Tibial nerve (tissue), 4 donors: ENCODE measurements around the gene BPIFB6. TPM values are rescaled to one million over a fixed set of nuclear protein-coding genes. Genes with fewer than 3 reads are reported as not detected.

Source experiments
- DNase-seq, 2 donors: peaks; one replicate each; pipeline ENCODE4 v3.0.0-alpha.2; 2019; ENCODE audit warnings: low spot score in 2 of 2
- H3K27ac ChIP-seq, 4 donors: fragments of 200-600 bp; sonication (generic) in 3 of 4; one replicate each; pipeline ENCODE4 v1.5.1; 2017 to 2019; ENCODE audit warnings: mild to moderate bottlenecking in 1 of 4
- H3K27me3 ChIP-seq, 2 donors: fragments of 200-600 bp; sonication (generic) in 1 of 2; one replicate each; pipeline versions ENCODE4 v1.5.1 to v1.6.0; 2017 to 2019
- H3K36me3 ChIP-seq, 3 donors: fragments of 200-600 bp; sonication (generic); one replicate each; pipeline ENCODE4 v1.5.1; 2018 to 2019
- H3K4me1 ChIP-seq, 4 donors: fragments of 200-600 bp; sonication (generic) in 3 of 4; one replicate each; pipeline ENCODE4 v1.5.1; 2017 to 2019
- H3K4me3 ChIP-seq, 4 donors: fragments of 200-600 bp; sonication (generic) in 3 of 4; one replicate each; pipeline ENCODE4 v1.5.1; 2017 to 2019; ENCODE audit warnings: mild to moderate bottlenecking in 1 of 4, moderate library complexity in 1 of 4
- H3K9me3 ChIP-seq, 4 donors: fragments of 200-600 bp; sonication (generic) in 3 of 4; one replicate each; pipeline ENCODE4 v1.5.1; 2017 to 2019
- EP300 ChIP-seq, 2 donors: sonication (generic); formaldehyde crosslinking; IDR thresholded peaks; one replicate each; pipeline ENCODE4 v1.6.1; 2017; ENCODE audit warnings: antibody characterized with exemption in 2 of 2, mild to moderate bottlenecking in 1 of 2
- POLR2A ChIP-seq, 2 donors: fragments of 450-650 bp; IDR thresholded peaks; one replicate each; pipeline ENCODE4 v1.6.1; 2017; ENCODE audit warnings: antibody characterized with exemption in 2 of 2, mild to moderate bottlenecking in 2 of 2, moderate library complexity in 2 of 2
- WGBS, 2 donors: methylation state at CpG; one replicate each; pipeline ENCODE4 v1.1.5; 2018; 5-methylcytosine and 5-hydroxymethylcytosine counted together
- total RNA-seq, 4 donors: library from RNA; depleted of rRNA; stranded (reverse); fragments of >200 nt; gene quantifications; one replicate each; pipeline ENCODE4 v1.1.0, GENCODE V29; 2016
- TF ChIP-seq, protein P1 (sequence below), 5 experiments: fragments of 200-600 bp in 3 of 5; fragments of 450-650 bp in 2 of 5; sonication (generic) in 3 of 5; IDR thresholded peaks; one replicate each; pipeline ENCODE4 v1.5.1; 2016 to 2019; ENCODE audit warnings: antibody characterized with exemption in 5 of 5, mild to moderate bottlenecking in 3 of 5, moderate library complexity in 2 of 5

The BPIFB6 gene
- total RNA-seq, 4 donors from 2014 or later = not detected

DNA sequence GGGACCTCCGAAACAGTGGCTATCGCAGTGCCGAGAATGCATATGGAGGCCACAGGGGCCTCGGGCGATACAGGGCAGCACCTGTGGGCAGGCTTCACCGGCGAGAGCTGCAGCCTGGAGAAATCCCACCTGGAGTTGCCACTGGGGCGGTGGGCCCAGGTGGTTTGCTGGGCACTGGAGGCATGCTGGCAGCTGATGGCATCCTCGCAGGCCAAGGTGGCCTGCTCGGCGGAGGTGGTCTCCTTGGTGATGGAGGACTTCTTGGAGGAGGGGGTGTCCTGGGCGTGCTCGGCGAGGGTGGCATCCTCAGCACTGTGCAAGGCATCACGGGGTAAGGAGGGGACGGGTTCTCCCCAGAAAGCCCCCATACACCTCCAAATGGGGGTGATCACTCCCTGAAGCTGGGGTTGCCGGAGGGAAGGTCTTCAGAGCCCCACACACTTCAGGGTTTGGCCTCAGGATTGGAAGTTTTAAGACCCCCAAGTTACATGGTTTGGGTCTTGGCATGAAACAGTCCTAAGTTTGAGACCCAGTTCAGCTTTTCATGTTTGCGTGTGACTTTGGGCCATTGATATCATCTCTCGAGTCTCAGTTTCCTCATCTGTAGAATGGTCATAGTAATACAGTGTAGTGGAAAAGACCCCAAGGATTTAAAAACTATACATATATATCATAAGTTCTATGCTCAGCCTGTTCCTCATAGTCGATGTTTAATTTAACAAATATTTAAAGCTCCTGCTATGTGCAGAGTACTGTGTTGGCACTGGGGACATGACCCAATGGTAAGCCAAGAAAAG, 52.3 kb downstream of the BPIFB6 start:
- Histone ChIP-seq H3K4me1 (no peaks in the 10 kb centered on the region), H3K4me3 (no peak overlapping the region), H3K27me3 (no peaks in the 10 kb centered on the region), H3K36me3 (no peaks in the 10 kb centered on the region), H3K27ac (no peak overlapping the region), H3K9me3 (no peaks in the 10 kb centered on the region)
- TF ChIP-seq, protein P1, sequence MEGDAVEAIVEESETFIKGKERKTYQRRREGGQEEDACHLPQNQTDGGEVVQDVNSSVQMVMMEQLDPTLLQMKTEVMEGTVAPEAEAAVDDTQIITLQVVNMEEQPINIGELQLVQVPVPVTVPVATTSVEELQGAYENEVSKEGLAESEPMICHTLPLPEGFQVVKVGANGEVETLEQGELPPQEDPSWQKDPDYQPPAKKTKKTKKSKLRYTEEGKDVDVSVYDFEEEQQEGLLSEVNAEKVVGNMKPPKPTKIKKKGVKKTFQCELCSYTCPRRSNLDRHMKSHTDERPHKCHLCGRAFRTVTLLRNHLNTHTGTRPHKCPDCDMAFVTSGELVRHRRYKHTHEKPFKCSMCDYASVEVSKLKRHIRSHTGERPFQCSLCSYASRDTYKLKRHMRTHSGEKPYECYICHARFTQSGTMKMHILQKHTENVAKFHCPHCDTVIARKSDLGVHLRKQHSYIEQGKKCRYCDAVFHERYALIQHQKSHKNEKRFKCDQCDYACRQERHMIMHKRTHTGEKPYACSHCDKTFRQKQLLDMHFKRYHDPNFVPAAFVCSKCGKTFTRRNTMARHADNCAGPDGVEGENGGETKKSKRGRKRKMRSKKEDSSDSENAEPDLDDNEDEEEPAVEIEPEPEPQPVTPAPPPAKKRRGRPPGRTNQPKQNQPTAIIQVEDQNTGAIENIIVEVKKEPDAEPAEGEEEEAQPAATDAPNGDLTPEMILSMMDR (IDR thresholded peaks at IDR 0.05) = no peak
- no peak for TF ChIP-seq EP300 (IDR thresholded peaks at IDR 0.05)
- no peak for TF ChIP-seq POLR2A (IDR thresholded peaks at IDR 0.05)
- 89 to 94% methylated on average over 7 to 20 of the region's 20 CpGs for WGBS, 2 donors
- no peak for DNase-seq

DNA sequence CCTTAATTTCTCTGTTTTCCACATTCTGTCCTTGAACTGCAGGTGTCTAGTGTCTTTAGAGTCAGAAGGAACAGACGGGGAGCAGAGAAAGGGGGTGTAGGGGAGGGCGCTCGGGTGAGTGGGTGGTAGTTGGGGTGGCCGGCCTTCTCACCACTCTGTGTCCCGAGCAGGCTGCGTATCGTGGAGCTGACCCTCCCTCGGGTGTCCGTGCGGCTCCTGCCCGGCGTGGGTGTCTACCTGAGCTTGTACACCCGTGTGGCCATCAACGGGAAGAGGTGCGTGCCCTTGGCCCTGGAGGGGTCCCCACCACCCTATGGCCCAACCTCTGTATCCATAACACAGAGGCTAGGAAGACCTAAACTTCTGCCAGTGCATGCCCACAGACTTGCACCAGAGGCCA, 53.3 kb downstream of the BPIFB6 start:
- H3K4me3 ChIP-seq = no peak overlapping the region
- no peaks in the 10 kb centered on the region for H3K9me3 ChIP-seq
- H3K4me1 ChIP-seq = no peaks in the 10 kb centered on the region
- no peak overlapping the region for H3K27ac ChIP-seq
- DNase-seq = no peak
- H3K36me3 ChIP-seq = no peaks in the 10 kb centered on the region
- no peaks in the 10 kb centered on the region for H3K27me3 ChIP-seq
- 85 to 91% methylated on average over 14 to 15 of the region's 15 CpGs for WGBS, 2 donors
- TF ChIP-seq, protein P1 (IDR thresholded peaks at IDR 0.05) = no peak
- TF ChIP-seq POLR2A (IDR thresholded peaks at IDR 0.05) = no peak
- TF ChIP-seq EP300 (IDR thresholded peaks at IDR 0.05) = no peak

DNA sequence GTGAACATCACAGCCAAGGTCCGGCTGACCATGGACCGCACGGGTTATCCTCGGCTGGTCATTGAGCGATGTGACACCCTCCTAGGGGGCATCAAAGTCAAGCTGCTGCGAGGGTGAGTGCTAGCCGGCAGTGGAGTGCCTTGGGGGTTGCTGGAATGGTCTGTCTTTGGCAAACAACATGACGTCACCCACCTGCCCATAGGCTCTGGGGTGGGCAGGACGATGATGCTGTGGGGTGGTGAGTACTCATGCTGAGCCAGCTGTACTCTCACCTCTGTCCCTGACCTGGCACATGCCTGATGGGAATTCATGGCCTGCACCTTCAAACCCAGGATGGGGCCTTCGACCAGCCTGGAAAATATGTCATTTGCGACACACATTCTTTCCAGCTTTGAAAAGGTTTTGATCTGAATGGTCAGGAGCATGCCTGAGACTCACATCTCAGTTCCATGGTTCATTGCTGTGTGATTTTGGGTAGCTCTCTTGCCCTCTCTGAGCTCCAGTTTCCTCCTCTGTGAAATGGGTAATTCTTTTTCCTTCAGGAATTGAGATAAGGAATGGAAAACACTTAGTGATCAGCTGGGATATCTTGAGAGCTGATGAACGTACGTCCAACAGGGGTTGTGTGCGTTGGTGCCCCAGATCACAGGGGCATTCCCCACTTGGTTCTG, 54.7 kb downstream of the BPIFB6 start:
- DNase-seq = no peak
- Histone ChIP-seq H3K27me3 (no peaks in the 10 kb centered on the region), H3K27ac (no peak overlapping the region), H3K4me1 (no peaks in the 10 kb centered on the region), H3K36me3 (no peaks in the 10 kb centered on the region), H3K9me3 (no peaks in the 10 kb centered on the region), H3K4me3 (no peak overlapping the region)
- WGBS, 2 donors = 85 to 89% methylated on average over 14 of the region's 14 CpGs
- no peak for TF ChIP-seq POLR2A (IDR thresholded peaks at IDR 0.05)
- no peak for TF ChIP-seq EP300 (IDR thresholded peaks at IDR 0.05)
- TF ChIP-seq, protein P1 (IDR thresholded peaks at IDR 0.05) = no peak

DNA sequence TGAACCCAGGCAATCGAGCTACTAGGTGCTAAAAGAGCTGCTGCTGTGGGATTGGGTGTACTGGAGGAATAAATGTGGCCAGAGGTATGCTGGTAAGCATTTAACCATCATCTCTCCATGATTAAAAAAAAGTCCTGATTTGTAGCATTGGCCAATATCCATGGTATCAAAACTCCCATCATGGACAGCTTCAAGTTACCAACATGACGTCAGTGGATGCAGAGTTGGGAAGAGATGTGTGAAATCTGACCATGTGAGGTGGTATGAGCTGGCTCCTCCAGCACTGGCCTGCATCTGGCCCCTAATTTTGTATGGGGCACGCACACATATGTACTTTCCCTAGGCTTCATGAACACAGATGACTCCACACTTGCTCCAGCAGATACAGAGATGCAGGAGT, 59.7 kb downstream of the BPIFB6 start:
- Histone ChIP-seq H3K9me3 (no peaks in the 10 kb centered on the region), H3K27ac (no peak overlapping the region), H3K4me3 (no peak overlapping the region), H3K36me3 (no peaks in the 10 kb centered on the region), H3K27me3 (no peaks in the 10 kb centered on the region), H3K4me1 (peaks cover 0 to 6% (median 0%) of the 10 kb centered on the region in 4 donors)
- 67 to 89% methylated on average over 3 of the region's 3 CpGs for WGBS, 2 donors
- TF ChIP-seq POLR2A (IDR thresholded peaks at IDR 0.05) (no peak), EP300 (IDR thresholded peaks at IDR 0.05) (no peak)
- TF ChIP-seq, protein P1 (IDR thresholded peaks at IDR 0.05) = no peak
- DNase-seq = no peak

DNA sequence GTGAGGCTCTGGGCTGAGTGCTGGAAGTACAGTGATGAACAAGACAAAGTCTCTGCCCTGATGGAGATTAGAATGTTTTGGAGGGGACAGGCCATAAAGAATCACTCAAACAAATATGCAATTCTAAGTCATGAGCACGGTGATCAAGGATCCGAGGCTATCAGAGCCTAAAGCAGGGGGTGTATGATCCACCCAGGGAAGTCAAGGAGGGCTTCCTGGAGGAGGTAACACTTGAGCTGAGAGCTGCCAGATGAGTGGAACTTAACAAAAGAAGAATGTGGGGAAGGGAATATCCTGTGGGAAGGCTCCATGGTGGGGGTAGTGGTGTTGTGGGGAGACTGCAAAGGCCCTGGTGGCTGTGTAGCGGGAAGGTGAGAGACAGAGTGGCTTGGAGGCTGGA, 60.2 kb downstream of the BPIFB6 start:
- no peak for DNase-seq
- H3K27ac ChIP-seq = no peak overlapping the region
- H3K4me1 ChIP-seq = peaks cover 0 to 12% (median 0%) of the 10 kb centered on the region in 4 donors
- H3K9me3 ChIP-seq = no peaks in the 10 kb centered on the region
- no peak overlapping the region for H3K4me3 ChIP-seq
- no peaks in the 10 kb centered on the region for H3K27me3 ChIP-seq
- no peaks in the 10 kb centered on the region for H3K36me3 ChIP-seq
- WGBS, 2 donors = 88 to 90% methylated on average over 3 of the region's 3 CpGs
- TF ChIP-seq, protein P1 (IDR thresholded peaks at IDR 0.05) = no peak
- TF ChIP-seq EP300 (IDR thresholded peaks at IDR 0.05) (no peak), POLR2A (IDR thresholded peaks at IDR 0.05) (no peak)
